PFSK-1 (cell line): ENCODE results near the gene SNX8.

Experiments used
- POLR2AphosphoS5 ChIP-seq: IDR thresholded peaks from 2 replicates; pipeline ENCODE4 v1.6.1; 2012; ENCODE audit warnings: low read depth, mild to moderate bottlenecking, control low read depth, low read length, moderate library complexity
- REST ChIP-seq, 2 experiments: IDR thresholded peaks; 2 replicates each; pipeline versions ENCODE4 v1.6.1 to v1.8.0; 2011 to 2012; ENCODE audit warnings: low read depth in 2 of 2, low read length in 2 of 2, control low read depth in 1 of 2, inconsistent platforms in 1 of 2, mild to moderate bottlenecking in 1 of 2, moderate library complexity in 1 of 2; ENCODE audit not compliant: insufficient read depth in 1 of 2
- SIN3A ChIP-seq: IDR thresholded peaks from 2 replicates; pipeline ENCODE4 v1.6.1; 2012; ENCODE audit warnings: mild to moderate bottlenecking, low read length, moderate library complexity, borderline replicate concordance; ENCODE audit not compliant: insufficient read depth

- no peak for TF ChIP-seq POLR2AphosphoS5
- TF ChIP-seq SIN3A: no peak
- TF ChIP-seq REST (IDR thresholded peaks at IDR 0.05; ENCODE audit: insufficient read depth in 1 of 2, low read depth in 2 of 2, low read length in 2 of 2): no peak
Measured at GRCh38 chr7:2220954-2221353, 93.3 kb downstream of the SNX8 start.
